Measurements from ENCODE around the gene PYGB.

PYGB gene

GRCh38 chr20:25207960-25208534, 39.8 kb upstream of the PYGB start:
- H3K9ac ChIP-seq (ENCODE audit: low read depth, low read length): no peak overlapping the region
- H3K36me3 ChIP-seq (ENCODE audit: insufficient read depth, low read depth, low read length): peaks cover 10% of the 10 kb centered on the region
- H3K4me1 ChIP-seq (ENCODE audit: insufficient read depth, low read length): peaks cover 7% of the 10 kb centered on the region; the same call in 1 of the 2 replicates
- no peaks in the 10 kb centered on the region for H3K27me3 ChIP-seq (ENCODE audit: insufficient read depth, low read length)
- H3K27ac ChIP-seq (ENCODE audit: low read length): no peak overlapping the region
- no peak overlapping the region for H3K4me3 ChIP-seq (ENCODE audit: low read length)
- no peaks in the 10 kb centered on the region for H3K9me3 ChIP-seq (ENCODE audit: insufficient read depth, low read depth, low read length)

- Histone ChIP-seq H3K4me1 (ENCODE audit: insufficient read depth, low read length) (peaks cover 7% of the 10 kb centered on the region; the same call in 1 of the 2 replicates), H3K36me3 (ENCODE audit: insufficient read depth, low read depth, low read length) (peaks cover 19% of the 10 kb centered on the region), H3K27me3 (ENCODE audit: insufficient read depth, low read length) (no peaks in the 10 kb centered on the region), H3K4me3 (ENCODE audit: low read length) (no peak overlapping the region), H3K27ac (ENCODE audit: low read length) (no peak overlapping the region), H3K9me3 (ENCODE audit: insufficient read depth, low read depth, low read length) (no peaks in the 10 kb centered on the region), H3K9ac (ENCODE audit: low read depth, low read length) (no peak overlapping the region)
These were observed 38.5 kb upstream of the PYGB start for GRCh38 chr20:25209400-25209799.

- peaks cover 7% of the 10 kb centered on the region; the same call in 1 of the 2 replicates for H3K4me1 ChIP-seq (ENCODE audit: insufficient read depth, low read length)
- no peak overlapping the region for H3K9ac ChIP-seq (ENCODE audit: low read depth, low read length)
- no peak overlapping the region for H3K4me3 ChIP-seq (ENCODE audit: low read length)
- no peaks in the 10 kb centered on the region for H3K9me3 ChIP-seq (ENCODE audit: insufficient read depth, low read depth, low read length)
- peaks cover 19% of the 10 kb centered on the region for H3K36me3 ChIP-seq (ENCODE audit: insufficient read depth, low read depth, low read length)
- no peak overlapping the region for H3K27ac ChIP-seq (ENCODE audit: low read length)
- H3K27me3 ChIP-seq (ENCODE audit: insufficient read depth, low read length): no peaks in the 10 kb centered on the region
These were observed 38.0 kb upstream of the PYGB start for GRCh38 chr20:25209911-25210310.

- no peaks in the 10 kb centered on the region for H3K9me3 ChIP-seq (ENCODE audit: insufficient read depth, low read depth, low read length)
- H3K36me3 ChIP-seq (ENCODE audit: insufficient read depth, low read depth, low read length): peaks cover 30% of the 10 kb centered on the region
These were observed 36.6 kb upstream of the PYGB start for GRCh38 chr20:25211273-25211672.

GRCh38 chr20:25212242-25212641, 35.6 kb upstream of the PYGB start:
- no peak overlapping the region for H3K27ac ChIP-seq (ENCODE audit: low read length)
- no peaks in the 10 kb centered on the region for H3K4me1 ChIP-seq (ENCODE audit: insufficient read depth, low read length)
- peaks cover 30% of the 10 kb centered on the region for H3K36me3 ChIP-seq (ENCODE audit: insufficient read depth, low read depth, low read length)
- H3K9ac ChIP-seq (ENCODE audit: low read depth, low read length): no peak overlapping the region
- H3K27me3 ChIP-seq (ENCODE audit: insufficient read depth, low read length): no peaks in the 10 kb centered on the region
- H3K9me3 ChIP-seq (ENCODE audit: insufficient read depth, low read depth, low read length): no peaks in the 10 kb centered on the region
- no peak overlapping the region for H3K4me3 ChIP-seq (ENCODE audit: low read length)

More at GRCh38 chr20:25211273-25211672, 36.6 kb upstream of the PYGB start:
- no peaks in the 10 kb centered on the region for H3K27me3 ChIP-seq (ENCODE audit: insufficient read depth, low read length)
- no peak overlapping the region for H3K27ac ChIP-seq (ENCODE audit: low read length)
- H3K4me3 ChIP-seq (ENCODE audit: low read length): no peak overlapping the region
- H3K9ac ChIP-seq (ENCODE audit: low read depth, low read length): no peak overlapping the region
- H3K4me1 ChIP-seq (ENCODE audit: insufficient read depth, low read length): no peaks in the 10 kb centered on the region

- H3K4me3 ChIP-seq (ENCODE audit: low read length): no peak overlapping the region
- no peak overlapping the region for H3K9ac ChIP-seq (ENCODE audit: low read depth, low read length)
- H3K9me3 ChIP-seq (ENCODE audit: insufficient read depth, low read depth, low read length): no peaks in the 10 kb centered on the region
- H3K27me3 ChIP-seq (ENCODE audit: insufficient read depth, low read length): no peaks in the 10 kb centered on the region
- H3K4me1 ChIP-seq (ENCODE audit: insufficient read depth, low read length): no peaks in the 10 kb centered on the region
- peaks cover 33% of the 10 kb centered on the region for H3K36me3 ChIP-seq (ENCODE audit: insufficient read depth, low read depth, low read length)
- no peak overlapping the region for H3K27ac ChIP-seq (ENCODE audit: low read length)
These were observed 34.1 kb upstream of the PYGB start for GRCh38 chr20:25213566-25214425.

- Histone ChIP-seq H3K9me3 (ENCODE audit: insufficient read depth, low read depth, low read length) (no peaks in the 10 kb centered on the region), H3K36me3 (ENCODE audit: insufficient read depth, low read depth, low read length) (peaks cover 39% of the 10 kb centered on the region), H3K4me1 (ENCODE audit: insufficient read depth, low read length) (no peaks in the 10 kb centered on the region), H3K27me3 (ENCODE audit: insufficient read depth, low read length) (no peaks in the 10 kb centered on the region), H3K27ac (ENCODE audit: low read length) (no peak overlapping the region), H3K9ac (ENCODE audit: low read depth, low read length) (no peak overlapping the region), H3K4me3 (ENCODE audit: low read length) (no peak overlapping the region)
These were observed 33.5 kb upstream of the PYGB start for GRCh38 chr20:25214426-25214790.

- H3K9me3 ChIP-seq (ENCODE audit: insufficient read depth, low read depth, low read length): no peaks in the 10 kb centered on the region
- H3K36me3 ChIP-seq (ENCODE audit: insufficient read depth, low read depth, low read length): peaks cover 39% of the 10 kb centered on the region
- H3K9ac ChIP-seq (ENCODE audit: low read depth, low read length): no peak overlapping the region
- H3K27ac ChIP-seq (ENCODE audit: low read length): no peak overlapping the region
- no peaks in the 10 kb centered on the region for H3K4me1 ChIP-seq (ENCODE audit: insufficient read depth, low read length)
- H3K4me3 ChIP-seq (ENCODE audit: low read length): no peak overlapping the region
- no peaks in the 10 kb centered on the region for H3K27me3 ChIP-seq (ENCODE audit: insufficient read depth, low read length)
These were observed 33.1 kb upstream of the PYGB start for GRCh38 chr20:25214819-25215218.

- Histone ChIP-seq H3K27ac (ENCODE audit: low read length) (no peak overlapping the region), H3K9ac (ENCODE audit: low read depth, low read length) (no peak overlapping the region), H3K36me3 (ENCODE audit: insufficient read depth, low read depth, low read length) (peaks cover 39% of the 10 kb centered on the region), H3K27me3 (ENCODE audit: insufficient read depth, low read length) (no peaks in the 10 kb centered on the region), H3K4me3 (ENCODE audit: low read length) (no peak overlapping the region), H3K9me3 (ENCODE audit: insufficient read depth, low read depth, low read length) (no peaks in the 10 kb centered on the region), H3K4me1 (ENCODE audit: insufficient read depth, low read length) (no peaks in the 10 kb centered on the region)
These were observed 32.4 kb upstream of the PYGB start for GRCh38 chr20:25215521-25215920.

- H3K27me3 ChIP-seq (ENCODE audit: insufficient read depth, low read length): no peaks in the 10 kb centered on the region
- H3K9me3 ChIP-seq (ENCODE audit: insufficient read depth, low read depth, low read length): no peaks in the 10 kb centered on the region
- H3K27ac ChIP-seq (ENCODE audit: low read length): no peak overlapping the region
- no peak overlapping the region for H3K9ac ChIP-seq (ENCODE audit: low read depth, low read length)
- H3K4me3 ChIP-seq (ENCODE audit: low read length): no peak overlapping the region
- H3K4me1 ChIP-seq (ENCODE audit: insufficient read depth, low read length): no peaks in the 10 kb centered on the region
- peaks cover 39% of the 10 kb centered on the region for H3K36me3 ChIP-seq (ENCODE audit: insufficient read depth, low read depth, low read length)
These were observed 31.5 kb upstream of the PYGB start for GRCh38 chr20:25216199-25216945.

- Histone ChIP-seq H3K9me3 (ENCODE audit: insufficient read depth, low read depth, low read length) (no peaks in the 10 kb centered on the region), H3K4me3 (ENCODE audit: low read length) (no peak overlapping the region), H3K27me3 (ENCODE audit: insufficient read depth, low read length) (no peaks in the 10 kb centered on the region), H3K9ac (ENCODE audit: low read depth, low read length) (no peak overlapping the region), H3K36me3 (ENCODE audit: insufficient read depth, low read depth, low read length) (peaks cover 31% of the 10 kb centered on the region), H3K27ac (ENCODE audit: low read length) (no peak overlapping the region), H3K4me1 (ENCODE audit: insufficient read depth, low read length) (no peaks in the 10 kb centered on the region)
These were observed 30.4 kb upstream of the PYGB start for GRCh38 chr20:25217161-25218108.

Measured in iPS-20b (cell line).